Subcutaneous abdominal adipose tissue (tissue), 5 donors: ENCODE measurements around the gene CACNA1F.
"Not testable (repeated sequence)": the region's sequence is repeated elsewhere in the genome, so short reads cannot be mapped to it uniquely, and the experiment has no call there.

ENCODE experiments used
- H3K27ac ChIP-seq: one replicate; pipeline ENCODE4 v1.7.0; 2013; ENCODE audit warnings: low read depth, mild to moderate bottlenecking, inconsistent platforms, low read length, moderate library complexity
- H3K27me3 ChIP-seq, 5 donors: one replicate each; pipeline ENCODE4 v1.7.0; 2013; ENCODE audit warnings: low read length in 5 of 5, inconsistent platforms in 1 of 5; ENCODE audit not compliant: control insufficient read depth in 5 of 5, insufficient read depth in 4 of 5
- H3K36me3 ChIP-seq, 5 donors: one replicate each; pipeline ENCODE4 v1.7.0; 2013; ENCODE audit warnings: low read length in 5 of 5; ENCODE audit not compliant: control insufficient read depth in 5 of 5, insufficient read depth in 5 of 5
- H3K4me1 ChIP-seq, 5 donors: one replicate each; pipeline ENCODE4 v1.7.0; 2013; ENCODE audit warnings: low read length in 5 of 5, mild to moderate bottlenecking in 3 of 5, moderate library complexity in 1 of 5; ENCODE audit not compliant: control insufficient read depth in 5 of 5, insufficient read depth in 5 of 5
- H3K4me3 ChIP-seq, 5 donors: one replicate each; pipeline ENCODE4 v1.7.0; 2013; ENCODE audit warnings: low read length in 5 of 5, low read depth in 1 of 5
- H3K9ac ChIP-seq, 5 donors: one replicate each; pipeline ENCODE4 v1.7.0; 2013; ENCODE audit warnings: low read length in 5 of 5, mild to moderate bottlenecking in 4 of 5, moderate library complexity in 3 of 5
- H3K9me3 ChIP-seq, 5 donors: one replicate each; pipeline ENCODE4 v1.7.0; 2013; ENCODE audit warnings: low read length in 5 of 5; ENCODE audit not compliant: control insufficient read depth in 5 of 5
- donor health status: healthy.
- donor health status: healthy.
- donor health status: healthy.
- donor health status: healthy.
- donor health status: healthy.

CACNA1F gene

GRCh38 chrX:49183701-49184281 lies 49.3 kb downstream of the CACNA1F start:
- H3K9me3 ChIP-seq = no peaks in the 10 kb centered on the region
- H3K36me3 ChIP-seq = peaks cover 0 to 30% (median 21%) of the 10 kb centered on the region in 5 donors
- peak overlapping the region in 1 of 5 donors; percentile 23 for H3K4me3 ChIP-seq
- H3K9ac ChIP-seq = peak overlapping the region in 1 of 5 donors; percentile 15
- H3K27me3 ChIP-seq = peaks cover 0 to 6% (median 2%) of the 10 kb centered on the region in 5 donors
- H3K4me1 ChIP-seq = peaks cover 0 to 25% (median 19%) of the 10 kb centered on the region in 5 donors
- H3K27ac ChIP-seq = peak overlapping the region; percentile 70

DNA sequence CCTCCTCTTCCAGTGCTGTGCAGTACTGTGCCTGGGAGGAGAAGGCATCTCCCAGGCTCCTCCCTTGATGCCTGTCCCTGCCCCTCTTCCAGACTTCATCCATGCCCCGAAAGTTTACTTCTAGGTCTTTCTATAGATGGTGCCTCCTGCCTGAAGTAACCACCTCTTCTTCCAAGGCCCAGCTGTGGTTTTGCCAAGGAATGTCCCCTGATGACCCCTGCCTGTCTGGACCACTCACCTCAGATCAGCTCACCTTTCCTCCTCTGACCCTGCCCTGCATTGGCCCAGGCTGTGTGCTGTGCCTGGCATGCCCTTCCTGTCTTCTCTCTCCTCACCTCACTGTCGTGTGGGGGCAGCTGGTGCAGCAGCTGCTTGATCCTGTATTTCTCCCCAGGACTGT lies 53.8 kb downstream of the CACNA1F start:
- H3K27ac ChIP-seq = no peak overlapping the region
- peaks cover 0 to 57% (median 37%) of the 10 kb centered on the region in 5 donors for H3K36me3 ChIP-seq
- H3K27me3 ChIP-seq = peaks cover 0 to 4% (median 2%) of the 10 kb centered on the region in 5 donors
- no peak overlapping the region for H3K9ac ChIP-seq
- H3K9me3 ChIP-seq = peaks cover 0 to 2% (median 0%) of the 10 kb centered on the region in 5 donors
- H3K4me1 ChIP-seq = peaks cover 0 to 9% (median 7%) of the 10 kb centered on the region in 5 donors
- H3K4me3 ChIP-seq = no peak overlapping the region

DNA sequence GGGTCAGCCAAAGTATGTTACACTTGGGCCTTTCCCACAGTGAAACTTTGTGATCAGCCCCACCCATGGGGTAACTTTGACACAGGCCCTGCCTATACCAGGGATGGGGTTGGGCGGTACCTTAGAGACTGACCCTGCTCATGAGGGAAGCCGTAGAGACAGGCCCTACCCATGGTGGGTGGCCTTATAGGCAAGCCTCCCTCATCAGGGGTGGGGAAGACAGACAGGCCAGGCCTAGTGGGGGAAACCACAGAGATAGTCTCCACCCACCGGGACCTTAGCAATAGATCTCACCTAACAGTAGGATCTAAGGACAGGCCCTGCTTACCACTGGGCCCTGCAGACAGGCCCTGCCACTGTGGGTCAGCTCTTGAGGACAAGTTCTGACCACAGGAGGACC lies 54.6 kb downstream of the CACNA1F start:
- peaks cover 0 to 55% (median 37%) of the 10 kb centered on the region in 5 donors for H3K36me3 ChIP-seq
- peaks cover 0 to 2% (median 0%) of the 10 kb centered on the region in 5 donors for H3K9me3 ChIP-seq
- no peak overlapping the region for H3K4me3 ChIP-seq
- peaks cover 0 to 3% (median 2%) of the 10 kb centered on the region in 5 donors for H3K4me1 ChIP-seq
- no peak overlapping the region for H3K27ac ChIP-seq
- H3K27me3 ChIP-seq = peaks cover 0 to 4% (median 2%) of the 10 kb centered on the region in 5 donors
- no peak overlapping the region for H3K9ac ChIP-seq

- Histone ChIP-seq H3K27me3 (peaks cover 0 to 4% (median 2%) of the 10 kb centered on the region in 5 donors), H3K9ac (no peak overlapping the region), H3K27ac (no peak overlapping the region), H3K9me3 (peaks cover 0 to 2% (median 0%) of the 10 kb centered on the region in 5 donors), H3K4me3 (no peak overlapping the region), H3K36me3 (peaks cover 0 to 50% (median 37%) of the 10 kb centered on the region in 5 donors), H3K4me1 (peaks cover 0 to 4% (median 3%) of the 10 kb centered on the region in 5 donors)
Observed at GRCh38 chrX:49177873-49178480, 55.2 kb downstream of the CACNA1F start.

GRCh38 chrX:49177338-49177833 lies 55.8 kb downstream of the CACNA1F start:
- Histone ChIP-seq H3K9me3 (peaks cover 0 to 2% (median 0%) of the 10 kb centered on the region in 5 donors), H3K4me3 (no peak overlapping the region), H3K27ac (no peak overlapping the region), H3K27me3 (peaks cover 0 to 4% (median 2%) of the 10 kb centered on the region in 5 donors), H3K9ac (no peak overlapping the region), H3K36me3 (peaks cover 0 to 47% (median 36%) of the 10 kb centered on the region in 5 donors), H3K4me1 (peaks cover 0 to 9% (median 7%) of the 10 kb centered on the region in 5 donors)

DNA sequence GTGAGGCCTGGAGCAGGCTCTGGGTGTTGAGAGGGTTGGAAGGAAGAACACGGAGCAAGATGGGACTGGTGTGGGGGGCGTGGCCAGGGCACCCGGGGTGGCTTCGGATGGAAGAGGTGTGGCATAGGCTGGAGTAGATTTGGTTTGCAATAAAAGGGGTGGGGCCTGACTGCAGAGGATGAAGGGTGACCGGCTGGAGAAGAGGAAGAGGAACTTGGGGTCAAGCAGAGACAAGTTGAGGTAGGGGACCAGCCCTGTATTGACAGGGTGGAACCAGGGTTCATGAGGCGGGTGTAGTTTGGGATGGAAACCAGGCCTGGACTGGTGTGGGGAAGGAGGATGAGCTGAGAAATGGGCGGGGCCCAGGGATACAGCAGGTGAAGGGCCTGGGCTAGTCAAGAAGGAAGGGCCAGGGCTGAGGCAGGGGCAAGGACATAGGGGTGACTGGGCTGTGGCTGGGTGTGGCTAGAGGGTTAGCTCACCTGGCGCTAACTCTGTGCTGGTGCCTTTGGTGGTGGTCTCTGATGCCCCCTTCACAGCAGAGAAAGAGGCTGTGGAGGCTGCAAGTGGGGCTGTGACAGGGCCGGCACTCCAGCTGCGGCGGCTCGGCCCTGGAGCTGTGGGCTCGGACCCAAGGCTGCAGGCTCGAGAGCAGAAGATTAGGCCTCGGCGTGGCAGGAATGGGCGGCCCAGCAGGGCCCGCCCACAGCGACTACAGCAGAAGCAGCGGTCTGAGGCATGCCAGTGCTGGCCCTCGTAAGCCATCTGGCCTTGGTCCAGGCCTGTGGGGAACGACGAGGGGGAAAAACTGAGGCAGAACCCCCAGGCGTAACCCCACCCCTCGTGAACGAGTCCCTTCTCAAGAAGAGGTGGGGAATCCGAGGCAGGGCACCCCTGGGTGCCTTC lies 56.5 kb downstream of the CACNA1F start:
- Histone ChIP-seq H3K9me3 (peaks cover 0 to 2% (median 0%) of the 10 kb centered on the region in 5 donors), H3K27ac (no peak overlapping the region), H3K9ac (no peak overlapping the region), H3K4me3 (no peak overlapping the region), H3K4me1 (peaks cover 0 to 16% (median 10%) of the 10 kb centered on the region in 5 donors), H3K27me3 (peaks cover 0 to 4% (median 2%) of the 10 kb centered on the region in 5 donors), H3K36me3 (peaks cover 0 to 44% (median 32%) of the 10 kb centered on the region in 5 donors)

DNA sequence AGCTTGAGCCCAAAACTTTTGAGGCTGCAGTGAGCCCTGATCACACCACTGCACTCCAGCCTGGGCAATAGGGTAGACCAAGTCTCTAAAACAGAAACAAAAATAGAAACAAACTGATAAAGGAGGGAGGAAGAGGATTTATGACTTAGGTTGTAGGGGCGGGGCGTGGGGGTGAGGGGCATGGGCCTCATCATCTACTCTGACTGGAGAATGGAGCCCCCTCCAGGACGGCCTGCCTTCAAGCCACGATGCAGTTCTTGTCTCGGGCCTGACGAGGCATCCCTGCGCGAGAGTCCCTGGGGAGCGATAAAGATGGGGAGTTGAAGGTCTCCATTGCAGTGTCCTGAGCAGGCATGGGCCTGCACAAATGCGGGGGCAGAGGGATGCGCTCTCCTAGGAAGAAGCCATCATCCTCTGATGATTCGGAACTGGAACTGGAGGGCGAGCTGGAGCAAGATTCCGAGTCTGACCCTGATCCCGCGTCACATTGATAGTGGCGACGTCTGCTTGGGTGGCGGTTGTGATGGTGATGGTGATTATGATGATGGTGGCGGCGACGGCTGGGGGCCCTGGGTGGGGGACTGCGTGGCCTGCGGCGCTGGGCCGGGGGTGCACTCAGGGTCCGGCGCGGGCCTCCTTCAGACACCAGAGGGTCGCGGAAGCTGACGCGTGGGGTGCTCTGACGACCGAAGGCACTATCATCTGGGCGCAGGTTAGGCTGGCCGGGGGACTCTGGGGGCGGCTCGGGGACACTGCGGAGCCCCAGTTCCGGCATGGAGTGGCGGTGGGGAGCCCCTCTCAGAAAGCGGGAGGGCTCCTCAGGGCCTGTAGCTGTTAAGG lies 57.5 kb downstream of the CACNA1F start:
- no peak overlapping the region for H3K27ac ChIP-seq
- peaks cover 0 to 4% (median 2%) of the 10 kb centered on the region in 5 donors for H3K27me3 ChIP-seq
- H3K9ac ChIP-seq = no peak overlapping the region
- H3K4me1 ChIP-seq = peaks cover 0 to 19% (median 11%) of the 10 kb centered on the region in 5 donors
- H3K4me3 ChIP-seq = no peak overlapping the region
- H3K36me3 ChIP-seq = peaks cover 0 to 40% (median 31%) of the 10 kb centered on the region in 5 donors
- peaks cover 0 to 2% (median 0%) of the 10 kb centered on the region in 5 donors for H3K9me3 ChIP-seq

GRCh38 chrX:49174723-49175122 lies 58.4 kb downstream of the CACNA1F start:
- Histone ChIP-seq H3K27me3 (peaks cover 0 to 4% (median 2%) of the 10 kb centered on the region in 5 donors), H3K4me1 (peaks cover 0 to 19% (median 11%) of the 10 kb centered on the region in 5 donors), H3K4me3 (no peak overlapping the region), H3K27ac (no peak overlapping the region), H3K36me3 (peaks cover 0 to 36% (median 25%) of the 10 kb centered on the region in 5 donors), H3K9ac (no peak overlapping the region), H3K9me3 (peaks cover 0 to 2% (median 0%) of the 10 kb centered on the region in 5 donors)

- not testable (repeated sequence) for H3K9ac ChIP-seq, H3K4me3 ChIP-seq, H3K27me3 ChIP-seq, H3K9me3 ChIP-seq
- peaks cover 0 to 24% (median 13%) of the 10 kb centered on the region in 5 donors for H3K36me3 ChIP-seq
- peak overlapping the region; percentile 77 for H3K27ac ChIP-seq
- H3K4me1 ChIP-seq = peaks cover 0 to 19% (median 11%) of the 10 kb centered on the region in 5 donors
Observed at GRCh38 chrX:49173544-49173943, 59.6 kb downstream of the CACNA1F start.
